ENCODE results near the gene SYT7. TPM values are rescaled to one million over a fixed set of nuclear protein-coding genes. Genes with fewer than 3 reads are reported as not detected.

The SYT7 gene
- total RNA-seq, 4 donors from 2014 or later, result 2.1 to 10.0 (median 5.9) TPM

- intact Hi-C loops (cut with DNase I; ENCODE audit: low total_unique reads), result no loop called here
- TF ChIP-seq POLR2A (IDR thresholded peaks at IDR 0.05), result no peak
- no peak for TF ChIP-seq CTCF (IDR thresholded peaks at IDR 0.05)
- no peaks in the 10 kb centered on the region for H3K36me3 ChIP-seq
- H3K27ac ChIP-seq, result peak overlapping the region; percentile 42 to 61
- H3K4me3 ChIP-seq, result no peak overlapping the region
- DNase-seq, result no peak
- no peaks in the 10 kb centered on the region for H3K9me3 ChIP-seq
- H3K27me3 ChIP-seq, result peaks cover 6 to 18% of the 10 kb centered on the region in 2 donors
- H3K4me1 ChIP-seq, result peaks cover 0 to 16% of the 10 kb centered on the region in 2 donors
Observed at GRCh38 chr11:61511383-61511782, 69.5 kb downstream of the SYT7 start.

- H3K36me3 ChIP-seq, result no peaks in the 10 kb centered on the region
- TF ChIP-seq POLR2A (IDR thresholded peaks at IDR 0.05) (no peak), CTCF (IDR thresholded peaks at IDR 0.05) (no peak)
- peak overlapping the region; percentile 61 to 62 for H3K27ac ChIP-seq
- DNase-seq, result peak in 1 of 2 donors; percentile 35
- no peaks in the 10 kb centered on the region for H3K9me3 ChIP-seq
- H3K4me1 ChIP-seq, result peaks cover 0 to 16% of the 10 kb centered on the region in 2 donors
- H3K27me3 ChIP-seq, result peaks cover 6 to 18% of the 10 kb centered on the region in 2 donors
- intact Hi-C loops (cut with DNase I; ENCODE audit: low total_unique reads), result no loop called here
- no peak overlapping the region for H3K4me3 ChIP-seq
Observed at GRCh38 chr11:61510974-61511373, 69.9 kb downstream of the SYT7 start.

- Histone ChIP-seq H3K9me3 (no peaks in the 10 kb centered on the region), H3K4me1 (peaks cover 0 to 16% of the 10 kb centered on the region in 2 donors), H3K4me3 (no peak overlapping the region), H3K27me3 (peaks cover 6 to 18% of the 10 kb centered on the region in 2 donors), H3K27ac (peak overlapping the region; percentile 61 to 62), H3K36me3 (no peaks in the 10 kb centered on the region)
- intact Hi-C loops (cut with DNase I; ENCODE audit: low total_unique reads), result no loop called here
- no peak for TF ChIP-seq POLR2A (IDR thresholded peaks at IDR 0.05)
- TF ChIP-seq CTCF (IDR thresholded peaks at IDR 0.05), result no peak
- peak in 1 of 2 donors; percentile 28 for DNase-seq
Observed at GRCh38 chr11:61510166-61510919, 70.5 kb downstream of the SYT7 start.

- peak overlapping the region; percentile 61 to 62 for H3K27ac ChIP-seq
- peak overlapping the region in 1 of 2 donors; percentile 11 for H3K4me3 ChIP-seq
- H3K9me3 ChIP-seq, result no peaks in the 10 kb centered on the region
- intact Hi-C loops (cut with DNase I; ENCODE audit: low total_unique reads), result no loop called here
- peaks cover 6 to 18% of the 10 kb centered on the region in 2 donors for H3K27me3 ChIP-seq
- peaks cover 0 to 16% of the 10 kb centered on the region in 2 donors for H3K4me1 ChIP-seq
- H3K36me3 ChIP-seq, result no peaks in the 10 kb centered on the region
- peak in 1 of 2 donors; percentile 37 for DNase-seq
- peak in 1 of 2 donors; percentile 16 for TF ChIP-seq POLR2A (IDR thresholded peaks at IDR 0.05)
- TF ChIP-seq CTCF (IDR thresholded peaks at IDR 0.05), result peak in 2 of 4 experiments; percentile 33 to 39
Observed at GRCh38 chr11:61509043-61510029, 71.5 kb downstream of the SYT7 start.
